ENCODE results near the gene WIPF1.

Gene WIPF1

GRCh38 chr2:174595116-174595809 lies 2.3 kb downstream of the WIPF1 start:
- peaks cover 0 to 5% of the 10 kb centered on the region in 2 donors for H3K36me3 ChIP-seq (ENCODE audit: control insufficient read depth in 1 of 2, insufficient read depth in 2 of 2, low read length in 2 of 2)
- peak overlapping the region; percentile 94 for H3K27ac ChIP-seq (ENCODE audit: low read length)
- no peaks in the 10 kb centered on the region for H3K9me3 ChIP-seq (ENCODE audit: control insufficient read depth in 1 of 2, low read length in 2 of 2)
- H3K4me1 ChIP-seq (ENCODE audit: control insufficient read depth in 1 of 2, insufficient read depth in 2 of 2, low read length in 2 of 2), result peaks cover 11 to 30% of the 10 kb centered on the region in 2 donors
- no peaks in the 10 kb centered on the region for H3K27me3 ChIP-seq (ENCODE audit: low read depth, low read length)
- peak overlapping the region in 1 of 2 donors; percentile 30 for H3K4me3 ChIP-seq (ENCODE audit: low read depth in 1 of 2, low read length in 2 of 2)

DNA sequence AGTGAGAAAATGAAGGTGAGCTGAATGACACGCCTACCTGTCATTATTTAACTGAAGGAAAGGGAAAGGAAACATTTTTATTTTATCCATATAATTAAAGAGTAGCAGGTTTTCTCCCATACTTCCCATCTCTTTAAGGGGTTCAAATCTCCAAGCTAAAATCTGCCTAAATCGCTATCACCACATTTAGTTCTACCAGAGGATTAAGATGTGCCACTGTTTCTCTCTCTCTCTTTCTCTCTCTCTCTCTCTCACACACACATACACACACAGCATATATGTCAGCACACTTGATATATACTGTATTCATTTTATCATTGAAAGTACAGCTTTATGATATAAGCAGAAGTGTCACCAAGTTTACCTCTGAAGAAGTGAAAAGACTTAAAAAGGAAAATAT lies 3.1 kb downstream of the WIPF1 start:
- H3K9me3 ChIP-seq (ENCODE audit: control insufficient read depth in 1 of 2, low read length in 2 of 2), result no peaks in the 10 kb centered on the region
- peaks cover 0 to 5% of the 10 kb centered on the region in 2 donors for H3K36me3 ChIP-seq (ENCODE audit: control insufficient read depth in 1 of 2, insufficient read depth in 2 of 2, low read length in 2 of 2)
- H3K4me1 ChIP-seq (ENCODE audit: control insufficient read depth in 1 of 2, insufficient read depth in 2 of 2, low read length in 2 of 2), result peaks cover 11 to 25% of the 10 kb centered on the region in 2 donors
- peak overlapping the region; percentile 92 for H3K27ac ChIP-seq (ENCODE audit: low read length)
- peak overlapping the region in 1 of 2 donors; percentile 38 for H3K4me3 ChIP-seq (ENCODE audit: low read depth in 1 of 2, low read length in 2 of 2)
- H3K27me3 ChIP-seq (ENCODE audit: low read depth, low read length), result no peaks in the 10 kb centered on the region

- no peaks in the 10 kb centered on the region for H3K9me3 ChIP-seq (ENCODE audit: control insufficient read depth in 1 of 2, low read length in 2 of 2)
- peaks cover 0 to 5% of the 10 kb centered on the region in 2 donors for H3K36me3 ChIP-seq (ENCODE audit: control insufficient read depth in 1 of 2, insufficient read depth in 2 of 2, low read length in 2 of 2)
- H3K27ac ChIP-seq (ENCODE audit: low read length), result peak overlapping the region; percentile 92
- H3K4me1 ChIP-seq (ENCODE audit: control insufficient read depth in 1 of 2, insufficient read depth in 2 of 2, low read length in 2 of 2), result peaks cover 11 to 25% of the 10 kb centered on the region in 2 donors
- H3K27me3 ChIP-seq (ENCODE audit: low read depth, low read length), result no peaks in the 10 kb centered on the region
- H3K4me3 ChIP-seq (ENCODE audit: low read depth in 1 of 2, low read length in 2 of 2), result peak overlapping the region; percentile 3 to 38
Observed at GRCh38 chr2:174593574-174594203, 3.9 kb downstream of the WIPF1 start.

DNA sequence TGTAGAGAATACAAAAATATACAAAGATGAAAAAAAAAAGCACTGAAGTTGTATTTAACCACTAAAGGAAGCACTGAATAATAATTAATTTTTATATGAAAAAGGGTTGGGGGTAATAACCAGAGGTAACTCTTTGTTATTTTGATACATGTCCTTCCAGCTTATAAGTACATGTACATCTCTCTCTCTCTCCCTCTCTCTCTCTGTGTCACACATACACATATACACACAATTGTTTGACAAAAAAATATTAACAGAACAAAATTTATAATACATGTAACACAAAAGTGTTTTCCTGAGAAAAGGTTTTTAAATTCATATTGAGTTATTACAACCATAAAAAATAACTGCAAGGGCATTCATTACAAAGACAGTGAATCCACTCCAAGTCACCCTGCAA lies 4.6 kb downstream of the WIPF1 start:
- Histone ChIP-seq H3K9me3 (ENCODE audit: control insufficient read depth in 1 of 2, low read length in 2 of 2) (no peaks in the 10 kb centered on the region), H3K36me3 (ENCODE audit: control insufficient read depth in 1 of 2, insufficient read depth in 2 of 2, low read length in 2 of 2) (peaks cover 0 to 5% of the 10 kb centered on the region in 2 donors), H3K27ac (ENCODE audit: low read length) (peak overlapping the region; percentile 92), H3K27me3 (ENCODE audit: low read depth, low read length) (no peaks in the 10 kb centered on the region), H3K4me1 (ENCODE audit: control insufficient read depth in 1 of 2, insufficient read depth in 2 of 2, low read length in 2 of 2) (peaks cover 11 to 22% of the 10 kb centered on the region in 2 donors), H3K4me3 (ENCODE audit: low read depth in 1 of 2, low read length in 2 of 2) (peak overlapping the region in 1 of 2 donors; percentile 38)

- H3K27ac ChIP-seq (ENCODE audit: low read length), result peak overlapping the region; percentile 41
Observed at GRCh38 chr2:174591740-174592139, 5.9 kb downstream of the WIPF1 start.

DNA sequence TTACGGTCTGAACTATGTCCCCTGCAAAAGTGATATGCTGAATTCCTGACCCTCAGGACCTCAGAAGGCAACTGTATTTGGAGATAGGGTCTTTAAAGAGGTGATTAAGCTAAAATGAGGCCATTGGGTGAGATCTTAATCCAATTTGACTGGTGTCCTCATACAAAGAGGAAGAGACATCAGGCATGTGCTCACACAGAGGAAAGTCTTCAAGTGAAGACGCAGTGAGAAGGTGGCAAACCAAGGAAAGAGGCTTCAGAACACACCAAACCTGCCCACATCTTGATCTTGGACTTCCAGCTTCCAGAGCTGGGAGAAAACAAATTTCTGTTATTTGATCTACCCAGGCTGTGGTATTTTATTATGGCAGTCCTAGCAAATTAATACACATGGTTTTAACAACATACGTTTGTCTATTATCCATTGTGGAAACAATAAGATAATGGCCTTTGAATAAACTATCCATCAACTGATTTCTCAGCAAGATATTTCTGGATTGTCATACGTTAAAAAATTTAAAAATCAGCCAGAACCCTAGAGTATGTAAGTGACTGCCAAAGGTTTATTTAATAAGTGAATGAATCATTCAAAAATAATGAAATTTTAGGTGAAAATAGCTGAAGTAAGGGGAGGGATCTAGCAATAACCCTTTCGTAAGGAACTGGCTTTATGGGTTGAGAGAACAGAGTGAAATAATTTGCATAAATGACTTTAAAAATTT lies 6.5 kb downstream of the WIPF1 start:
- Histone ChIP-seq H3K4me1 (ENCODE audit: control insufficient read depth in 1 of 2, insufficient read depth in 2 of 2, low read length in 2 of 2) (peaks cover 6 to 17% of the 10 kb centered on the region in 2 donors), H3K36me3 (ENCODE audit: control insufficient read depth in 1 of 2, insufficient read depth in 2 of 2, low read length in 2 of 2) (no peaks in the 10 kb centered on the region), H3K27ac (ENCODE audit: low read length) (peak overlapping the region; percentile 10), H3K9me3 (ENCODE audit: control insufficient read depth in 1 of 2, low read length in 2 of 2) (no peaks in the 10 kb centered on the region), H3K4me3 (ENCODE audit: low read depth in 1 of 2, low read length in 2 of 2) (no peak overlapping the region), H3K27me3 (ENCODE audit: low read depth, low read length) (no peaks in the 10 kb centered on the region)

More at GRCh38 chr2:174591740-174592139, 5.9 kb downstream of the WIPF1 start:
- Histone ChIP-seq H3K4me1 (ENCODE audit: control insufficient read depth in 1 of 2, insufficient read depth in 2 of 2, low read length in 2 of 2) (peaks cover 6 to 13% of the 10 kb centered on the region in 2 donors), H3K9me3 (ENCODE audit: control insufficient read depth in 1 of 2, low read length in 2 of 2) (no peaks in the 10 kb centered on the region), H3K36me3 (ENCODE audit: control insufficient read depth in 1 of 2, insufficient read depth in 2 of 2, low read length in 2 of 2) (no peaks in the 10 kb centered on the region), H3K4me3 (ENCODE audit: low read depth in 1 of 2, low read length in 2 of 2) (no peak overlapping the region), H3K27me3 (ENCODE audit: low read depth, low read length) (no peaks in the 10 kb centered on the region)

- H3K27ac ChIP-seq (ENCODE audit: low read length), result no peak overlapping the region
- H3K4me3 ChIP-seq (ENCODE audit: low read depth in 1 of 2, low read length in 2 of 2), result no peak overlapping the region
- H3K9me3 ChIP-seq (ENCODE audit: control insufficient read depth in 1 of 2, low read length in 2 of 2), result no peaks in the 10 kb centered on the region
- H3K4me1 ChIP-seq (ENCODE audit: control insufficient read depth in 1 of 2, insufficient read depth in 2 of 2, low read length in 2 of 2), result peaks cover 6 to 19% of the 10 kb centered on the region in 2 donors
- H3K27me3 ChIP-seq (ENCODE audit: low read depth, low read length), result no peaks in the 10 kb centered on the region
- H3K36me3 ChIP-seq (ENCODE audit: control insufficient read depth in 1 of 2, insufficient read depth in 2 of 2, low read length in 2 of 2), result no peaks in the 10 kb centered on the region
Observed at GRCh38 chr2:174590346-174590745, 7.3 kb downstream of the WIPF1 start.

DNA sequence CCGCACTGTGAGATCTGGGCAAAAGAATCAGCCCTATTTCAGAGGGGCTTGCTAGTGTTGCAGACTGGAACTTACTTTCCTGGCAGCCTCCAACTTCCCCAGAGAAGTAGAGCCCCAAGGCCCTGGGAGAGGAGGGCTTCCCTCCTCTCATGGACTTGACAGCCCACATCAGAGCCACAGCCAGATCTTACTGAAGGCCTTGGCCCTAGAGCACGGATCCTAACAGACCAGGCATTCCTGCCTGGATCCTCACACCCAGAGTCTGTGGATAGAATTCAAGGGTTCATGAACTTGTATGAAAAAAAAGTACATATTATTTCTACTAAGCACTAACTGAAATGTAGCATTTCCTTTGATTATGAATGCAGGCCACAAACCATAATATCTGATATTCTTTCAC lies 8.3 kb downstream of the WIPF1 start:
- H3K4me3 ChIP-seq (ENCODE audit: low read depth in 1 of 2, low read length in 2 of 2), result no peak overlapping the region
- no peak overlapping the region for H3K27ac ChIP-seq (ENCODE audit: low read length)
- peaks cover 5 to 7% of the 10 kb centered on the region in 2 donors for H3K36me3 ChIP-seq (ENCODE audit: control insufficient read depth in 1 of 2, insufficient read depth in 2 of 2, low read length in 2 of 2)
- no peaks in the 10 kb centered on the region for H3K9me3 ChIP-seq (ENCODE audit: control insufficient read depth in 1 of 2, low read length in 2 of 2)
- no peaks in the 10 kb centered on the region for H3K27me3 ChIP-seq (ENCODE audit: low read depth, low read length)
- H3K4me1 ChIP-seq (ENCODE audit: control insufficient read depth in 1 of 2, insufficient read depth in 2 of 2, low read length in 2 of 2), result peaks cover 6 to 21% of the 10 kb centered on the region in 2 donors

GRCh38 chr2:174588463-174588862 lies 9.1 kb downstream of the WIPF1 start:
- no peak overlapping the region for H3K27ac ChIP-seq (ENCODE audit: low read length)
- no peaks in the 10 kb centered on the region for H3K9me3 ChIP-seq (ENCODE audit: control insufficient read depth in 1 of 2, low read length in 2 of 2)
- H3K36me3 ChIP-seq (ENCODE audit: control insufficient read depth in 1 of 2, insufficient read depth in 2 of 2, low read length in 2 of 2), result peaks cover 6 to 12% of the 10 kb centered on the region in 2 donors
- no peak overlapping the region for H3K4me3 ChIP-seq (ENCODE audit: low read depth in 1 of 2, low read length in 2 of 2)
- H3K4me1 ChIP-seq (ENCODE audit: control insufficient read depth in 1 of 2, insufficient read depth in 2 of 2, low read length in 2 of 2), result peaks cover 0 to 21% of the 10 kb centered on the region in 2 donors
- no peaks in the 10 kb centered on the region for H3K27me3 ChIP-seq (ENCODE audit: low read depth, low read length)

DNA sequence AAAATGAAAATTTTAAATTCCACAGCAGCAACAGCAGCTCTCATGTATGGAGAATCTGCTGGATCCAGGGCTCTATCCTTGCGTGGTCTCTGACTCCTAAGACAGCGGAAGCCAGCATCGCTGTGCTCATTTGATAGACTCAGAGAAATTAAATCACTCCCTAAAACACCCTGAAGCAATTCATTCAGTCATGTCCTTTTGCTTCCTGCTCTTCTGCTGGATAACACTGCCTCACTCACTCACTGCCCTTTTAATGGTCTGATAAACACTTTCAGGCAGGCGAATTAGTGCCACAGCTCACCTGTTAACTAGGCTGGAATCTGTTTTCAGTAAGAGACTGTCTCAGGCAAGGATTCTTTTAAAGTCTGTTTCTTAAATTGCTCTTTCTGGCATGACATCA lies 10.0 kb downstream of the WIPF1 start:
- peaks cover 0 to 21% of the 10 kb centered on the region in 2 donors for H3K4me1 ChIP-seq (ENCODE audit: control insufficient read depth in 1 of 2, insufficient read depth in 2 of 2, low read length in 2 of 2)
- peaks cover 12 to 21% of the 10 kb centered on the region in 2 donors for H3K36me3 ChIP-seq (ENCODE audit: control insufficient read depth in 1 of 2, insufficient read depth in 2 of 2, low read length in 2 of 2)
- H3K4me3 ChIP-seq (ENCODE audit: low read depth in 1 of 2, low read length in 2 of 2), result no peak overlapping the region
- H3K27me3 ChIP-seq (ENCODE audit: low read depth, low read length), result no peaks in the 10 kb centered on the region
- H3K9me3 ChIP-seq (ENCODE audit: control insufficient read depth in 1 of 2, low read length in 2 of 2), result no peaks in the 10 kb centered on the region
- peak overlapping the region; percentile 4 for H3K27ac ChIP-seq (ENCODE audit: low read length)

Data from muscle layer of duodenum (tissue), 2 donors.